Activated CD8-positive, alpha-beta T cell treated with anti-CD3 and anti-CD28 coated beads for 36 hours (primary cell): ENCODE data around the gene HOXC11. TPM values are rescaled to one million over a fixed set of nuclear protein-coding genes. Genes with fewer than 3 reads are reported as not detected.

Source experiments
- ATAC-seq: fragments of 200-7000 bp; cut with Tn5 transposase; one replicate; pipeline ENCODE4 v1.10.0; 2021; ENCODE audit warnings: mild to moderate bottlenecking, moderate library complexity
- CTCF ChIA-PET: fragments of 350-600 bp; sonication (Branson Sonifier 250); formaldehyde crosslinking; loops from one replicate; lab custom pipeline; 2021; ENCODE audit warnings: antibody characterized with exemption; lab: Charles Lee
- POLR2A ChIA-PET: fragments of 350-600 bp; sonication (Branson Sonifier 250); formaldehyde crosslinking; loops from one replicate; lab custom pipeline; 2021; ENCODE audit warnings: antibody characterized with exemption; lab: Charles Lee
- DNase-seq: peaks from one replicate; pipeline ENCODE4 v3.0.0-alpha.2; 2020
- H3K27ac Mint-ChIP-seq: one replicate; pipeline ENCODE4 v1.8.0; 2021; ENCODE audit warnings: mild to moderate bottlenecking, mixed read lengths
- H3K27me3 Mint-ChIP-seq: one replicate; pipeline ENCODE4 v1.8.0; 2021; ENCODE audit warnings: mixed read lengths
- H3K36me3 Mint-ChIP-seq: one replicate; pipeline ENCODE4 v1.8.0; 2021; ENCODE audit warnings: low read depth, mixed read lengths
- H3K4me1 Mint-ChIP-seq: one replicate; pipeline ENCODE4 v1.8.0; 2021; ENCODE audit warnings: low read depth, mixed read lengths
- H3K4me3 Mint-ChIP-seq: one replicate; pipeline ENCODE4 v1.8.0; 2021; ENCODE audit warnings: mild to moderate bottlenecking, moderate library complexity, mixed read lengths
- H3K9me3 Mint-ChIP-seq: one replicate; pipeline ENCODE4 v1.8.0; 2021; ENCODE audit warnings: mixed read lengths
- CTCF ChIP-seq: fragments of 200-600 bp; IDR thresholded peaks from one replicate; pipeline ENCODE4 v1.8.0; 2022; ENCODE audit warnings: antibody characterized with exemption, mild to moderate bottlenecking
- intact Hi-C: fragments of 100-400 bp; cut with micrococcal nuclease; formaldehyde crosslinking; loops from one replicate; pipeline ENCODE4 v1.10.0; 2022
- total RNA-seq, 2 experiments: library from RNA; stranded (reverse); gene quantifications; one replicate each; pipeline ENCODE4 v1.2.3, GENCODE V29; 2021

Gene HOXC11
- total RNA-seq, 2 experiments from 2014 or later, result not detected

DNA sequence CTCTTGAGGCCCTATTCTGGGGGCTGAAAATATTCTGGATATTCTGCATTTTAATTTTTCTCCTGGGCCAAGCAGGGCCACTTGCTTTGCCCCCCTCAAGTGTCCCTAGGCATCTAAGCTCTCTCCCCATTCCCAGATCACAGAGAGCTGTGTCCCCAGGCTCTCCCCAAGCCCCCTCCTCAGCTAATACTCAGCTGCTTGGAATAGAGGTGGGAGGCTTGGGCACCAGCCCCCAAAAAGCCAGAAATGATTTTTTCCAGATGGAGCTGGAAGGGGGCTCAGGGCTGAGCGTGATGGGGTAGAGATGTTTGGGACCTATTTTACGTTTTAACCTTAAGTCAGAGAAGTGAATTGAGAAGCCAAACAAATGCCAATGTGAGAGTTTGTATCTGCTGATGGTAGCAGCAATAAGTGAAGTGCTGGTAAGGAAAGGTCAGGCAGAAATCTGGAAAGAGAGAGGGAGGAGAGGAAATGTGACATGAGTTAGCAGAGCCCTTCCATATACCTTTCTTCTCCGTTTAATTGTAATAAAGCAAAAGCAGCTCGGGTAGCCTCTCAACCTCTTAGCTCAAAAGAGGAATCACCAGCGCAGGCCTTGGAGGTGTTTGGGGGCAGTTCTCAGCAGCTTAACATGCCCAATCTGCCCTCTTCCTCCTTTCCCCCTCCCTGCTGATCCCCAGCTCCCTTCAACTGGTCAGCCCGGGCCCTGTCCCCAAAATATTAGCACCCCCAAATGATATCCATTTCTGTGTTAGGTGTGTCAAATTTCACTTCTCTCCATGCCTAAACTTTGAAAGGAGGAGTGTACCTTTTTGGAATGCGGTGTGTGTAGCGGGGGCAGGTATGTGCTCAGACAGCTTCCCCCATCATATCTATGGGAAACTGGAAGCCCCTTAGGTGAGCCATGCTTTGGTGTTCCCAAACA lies 50.3 kb downstream of the HOXC11 start:
- Mint-ChIP-seq H3K27ac (no peak overlapping the region), H3K36me3 (no peaks in the 10 kb centered on the region), H3K4me3 (no peak overlapping the region), H3K9me3 (no peaks in the 10 kb centered on the region), H3K4me1 (peaks cover 5% of the 10 kb centered on the region), H3K27me3 (peaks cover 67% of the 10 kb centered on the region)
- POLR2A ChIA-PET, result interaction anchor here (1.6 kb wide), 1 partner anchor 13 kb away, joined by 5 read pairs; no protein-coding TSS in a partner anchor
- no peak for TF ChIP-seq CTCF
- CTCF ChIA-PET, result interaction anchor here (0.7 to 3.7 kb wide), 10 partner anchors 10 to 192 kb away, joined by 3 to 30 read pairs (median 12); partner anchors contain the start of genes HOXC10, HOXC5 and HOXC9
- intact Hi-C loops, result no loop called here
- ATAC-seq (no peak), DNase-seq (no peak)

DNA sequence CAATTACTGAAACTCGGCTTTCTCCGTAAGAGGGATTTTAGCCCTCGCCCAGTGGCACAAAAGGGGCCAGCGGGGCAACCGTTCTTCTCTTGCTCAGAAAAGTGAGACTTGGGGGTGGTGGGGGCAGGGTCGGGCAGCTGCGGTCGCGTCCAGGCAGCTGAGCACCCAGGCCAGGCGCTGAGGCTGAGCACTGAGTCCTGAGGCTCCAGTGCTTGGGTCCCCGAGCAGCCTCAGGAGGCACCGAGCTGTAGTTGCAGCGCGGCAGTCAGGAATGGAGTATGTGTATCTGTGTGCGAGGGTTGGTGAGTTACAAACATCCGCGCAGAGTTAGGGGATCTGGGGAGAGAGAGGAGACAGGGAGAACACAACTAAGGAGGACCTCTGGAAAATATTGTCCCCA lies 51.2 kb downstream of the HOXC11 start:
- DNase-seq (no peak), ATAC-seq (no peak)
- H3K36me3 Mint-ChIP-seq, result no peaks in the 10 kb centered on the region
- H3K4me1 Mint-ChIP-seq, result peaks cover 2% of the 10 kb centered on the region
- CTCF ChIA-PET, result interaction anchor here (0.9 to 3.7 kb wide), 10 partner anchors 9 to 191 kb away, joined by 3 to 30 read pairs (median 12); partner anchors contain the start of genes HOXC10, HOXC5 and HOXC9
- no peak overlapping the region for H3K27ac Mint-ChIP-seq
- intact Hi-C loops, result no loop called here
- peaks cover 69% of the 10 kb centered on the region for H3K27me3 Mint-ChIP-seq
- no peak overlapping the region for H3K4me3 Mint-ChIP-seq
- no peaks in the 10 kb centered on the region for H3K9me3 Mint-ChIP-seq
- TF ChIP-seq CTCF, result no peak
- POLR2A ChIA-PET, result interaction anchor here (1.6 kb wide), 1 partner anchor 14 kb away, joined by 5 read pairs; no protein-coding TSS in a partner anchor

DNA sequence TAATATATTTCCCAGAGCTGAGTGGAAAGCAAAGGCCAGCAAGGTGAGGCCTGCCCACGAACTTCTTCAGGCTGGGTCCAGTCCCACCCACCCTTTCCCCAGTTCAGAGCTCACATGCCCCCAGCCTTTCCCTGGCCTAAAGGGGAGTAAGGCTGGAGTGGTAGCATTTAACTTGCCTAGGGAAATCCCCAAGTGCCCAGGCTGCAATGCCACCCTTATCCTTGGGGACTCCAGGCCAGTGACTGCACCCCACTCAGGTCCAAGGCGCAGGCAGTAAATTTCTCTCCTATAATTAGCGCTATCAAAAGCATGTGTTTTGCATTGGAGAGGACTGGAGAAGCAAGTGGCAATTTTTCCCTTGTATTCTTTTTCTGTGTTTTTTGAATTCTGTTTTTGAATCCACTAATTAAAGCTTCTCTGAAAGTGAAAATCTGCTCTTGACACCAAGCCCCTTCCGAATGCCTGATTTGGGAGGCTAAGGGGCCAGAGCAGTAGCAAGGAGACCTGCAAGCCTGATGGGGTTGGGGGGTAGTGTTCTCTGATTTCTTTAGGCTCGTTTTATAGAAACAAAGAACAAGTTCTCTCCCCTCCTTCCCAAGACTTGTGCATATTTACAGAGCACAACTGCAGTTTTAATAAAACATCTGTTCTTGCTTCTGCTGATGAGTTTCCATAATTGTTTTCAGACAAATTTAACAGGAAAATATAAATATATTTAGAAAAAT lies 51.8 kb downstream of the HOXC11 start:
- H3K36me3 Mint-ChIP-seq, result no peaks in the 10 kb centered on the region
- intact Hi-C loops, result loop anchor here (5.0 kb wide), 1 partner anchor 37 kb away; the partner anchor contains the start of gene HOXC10
- TF ChIP-seq CTCF, result no peak
- DNase-seq, result no peak
- no peak overlapping the region for H3K4me3 Mint-ChIP-seq
- H3K4me1 Mint-ChIP-seq, result peaks cover 5% of the 10 kb centered on the region
- peaks cover 70% of the 10 kb centered on the region for H3K27me3 Mint-ChIP-seq
- H3K27ac Mint-ChIP-seq, result no peak overlapping the region
- POLR2A ChIA-PET, result no interaction called here
- CTCF ChIA-PET, result interaction anchor here (0.7 to 3.7 kb wide), 7 partner anchors 8 to 190 kb away, joined by 4 to 30 read pairs (median 15); partner anchors contain the start of gene HOXC5
- no peaks in the 10 kb centered on the region for H3K9me3 Mint-ChIP-seq
- ATAC-seq, result no peak

GRCh38 chr12:54025499-54026405 lies 52.8 kb downstream of the HOXC11 start:
- Mint-ChIP-seq H3K9me3 (no peaks in the 10 kb centered on the region), H3K27ac (no peak overlapping the region), H3K27me3 (peaks cover 72% of the 10 kb centered on the region), H3K36me3 (no peaks in the 10 kb centered on the region), H3K4me3 (no peak overlapping the region), H3K4me1 (peaks cover 11% of the 10 kb centered on the region)
- CTCF ChIA-PET, result interaction anchor here (0.7 to 3.7 kb wide), 8 partner anchors 10 to 182 kb away, joined by 3 to 18 read pairs (median 4); partner anchors contain the start of genes HOXC8, HOXC9 and SMUG1
- POLR2A ChIA-PET, result no interaction called here
- ATAC-seq (no peak), DNase-seq (no peak)
- intact Hi-C loops, result loop anchor here (5.0 kb wide), 1 partner anchor 38 kb away; the partner anchor contains the start of gene HOXC10
- no peak for TF ChIP-seq CTCF
